Measurements from ENCODE around the gene PTPN4.

GRCh38 chr2:120001471-120001870, 241.7 kb downstream of the PTPN4 start:
- no peak for TF ChIP-seq RFX5 (IDR thresholded peaks at IDR 0.05; ENCODE audit: borderline replicate concordance, low read depth, low read length)
- no peak for TF ChIP-seq CHD2 (IDR thresholded peaks at IDR 0.05; ENCODE audit: low read length)
- no peak for TF ChIP-seq ATF3 (IDR thresholded peaks at IDR 0.05; ENCODE audit: insufficient read depth, low read depth, low read length)
- TF ChIP-seq JUN (IDR thresholded peaks at IDR 0.05; ENCODE audit: low read depth, low read length), result no peak

Measured in H1 (cell line).